GM21447 (cell line): Measurements from ENCODE around the gene CAMTA1.

Experiments used
- ATAC-seq: cut with Tn5 transposase; IDR thresholded peaks from one replicate; pipeline ENCODE4 v1.9.1; 2021; ENCODE audit not compliant: unreplicated experiment

The CAMTA1 gene

GRCh38 chr1:7421471-7422075, 636.3 kb downstream of the CAMTA1 start:
- no peak for ATAC-seq

GRCh38 chr1:7422081-7422480, 636.8 kb downstream of the CAMTA1 start:
- no peak for ATAC-seq

DNA sequence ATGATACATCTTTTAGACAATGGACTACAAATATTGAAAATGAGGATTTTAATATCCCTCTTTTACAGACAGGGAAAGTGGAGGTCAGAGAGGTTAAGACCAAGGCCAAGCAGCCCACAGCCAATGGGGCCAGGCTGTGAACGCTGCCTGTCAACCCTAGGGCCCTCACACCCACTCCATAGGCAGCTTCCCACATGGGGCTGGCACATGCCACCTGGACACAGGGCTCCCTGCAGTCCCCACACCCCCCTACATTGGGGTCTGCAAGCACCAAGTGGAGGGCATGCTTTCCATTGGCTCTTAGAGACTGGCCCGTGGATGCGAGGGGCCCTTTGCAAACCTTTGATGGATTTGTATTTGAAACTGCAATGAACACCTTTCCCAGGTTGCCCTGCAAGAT, 637.3 kb downstream of the CAMTA1 start:
- ATAC-seq = no peak

DNA sequence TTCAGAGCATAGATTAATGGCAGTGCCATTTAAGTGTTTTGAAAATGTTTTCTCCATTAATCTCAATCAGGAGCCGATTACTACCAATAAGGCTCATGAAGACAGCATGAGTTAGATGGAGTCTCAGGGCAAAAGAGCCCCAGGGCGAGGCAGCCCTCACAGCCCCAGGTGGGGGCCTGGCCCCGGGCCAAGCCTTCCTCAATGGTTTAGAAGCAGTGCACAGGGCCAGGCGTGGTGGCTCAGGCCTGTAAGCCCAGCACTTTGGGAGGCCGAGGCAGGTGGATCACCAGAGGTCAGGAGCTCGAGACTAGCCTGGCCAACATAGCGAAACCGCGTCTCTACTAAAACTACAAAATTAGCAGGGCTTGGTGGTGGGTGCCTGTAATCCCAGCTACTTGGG, 637.7 kb downstream of the CAMTA1 start:
- ATAC-seq = no peak

- no peak for ATAC-seq
Measured at GRCh38 chr1:7424352-7424890, 639.2 kb downstream of the CAMTA1 start.

DNA sequence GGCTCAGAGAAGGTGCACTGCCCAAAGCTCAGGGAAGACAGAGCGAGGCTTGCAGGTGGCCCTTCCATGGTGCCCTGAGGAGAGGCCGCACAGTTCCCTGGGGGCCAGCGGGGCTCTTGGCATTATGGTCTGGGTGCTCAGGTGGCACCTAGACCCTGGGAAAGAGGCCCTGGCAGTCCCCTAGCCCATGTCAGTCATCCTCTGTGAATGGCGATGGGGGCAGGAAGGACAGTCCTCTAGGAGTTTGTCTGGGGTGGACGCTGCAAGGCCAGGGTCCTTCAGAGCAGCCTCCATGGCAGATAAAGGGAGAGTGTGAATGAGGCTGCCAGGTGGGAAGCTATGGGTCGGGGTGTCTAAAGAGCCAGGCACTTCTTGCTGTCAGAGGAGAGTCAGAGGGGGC, 640.0 kb downstream of the CAMTA1 start:
- no peak for ATAC-seq

GRCh38 chr1:7425771-7426170, 640.5 kb downstream of the CAMTA1 start:
- ATAC-seq = no peak

GRCh38 chr1:7426780-7427604, 641.7 kb downstream of the CAMTA1 start:
- ATAC-seq = no peak

GRCh38 chr1:7427605-7428300, 642.5 kb downstream of the CAMTA1 start:
- ATAC-seq = no peak

GRCh38 chr1:7429290-7429689, 644.0 kb downstream of the CAMTA1 start:
- no peak for ATAC-seq

DNA sequence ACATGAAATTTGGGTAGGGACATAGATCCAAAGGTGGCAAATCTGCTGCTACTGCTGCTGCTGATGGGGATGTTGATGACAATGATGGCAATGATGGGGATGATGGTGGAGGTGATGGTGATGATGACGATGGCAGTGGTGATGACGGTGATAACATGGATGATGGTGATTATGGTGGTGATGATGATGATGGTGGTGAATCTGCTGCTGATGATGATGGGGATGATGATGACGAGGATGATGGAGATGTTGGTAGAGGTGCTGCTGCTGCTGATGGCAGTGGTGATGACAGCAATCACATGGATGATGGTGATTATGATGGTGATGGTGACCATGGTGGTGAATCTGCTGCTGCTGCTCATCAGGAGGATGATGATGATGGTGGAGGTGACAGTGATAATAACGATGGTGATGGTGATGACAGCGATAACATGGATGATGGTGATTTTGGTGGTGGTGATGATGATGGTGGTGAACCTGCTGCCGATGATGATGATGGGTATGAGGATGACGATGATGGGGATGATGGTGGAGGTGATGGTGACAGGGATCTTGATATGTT, 644.9 kb downstream of the CAMTA1 start:
- ATAC-seq = no peak

DNA sequence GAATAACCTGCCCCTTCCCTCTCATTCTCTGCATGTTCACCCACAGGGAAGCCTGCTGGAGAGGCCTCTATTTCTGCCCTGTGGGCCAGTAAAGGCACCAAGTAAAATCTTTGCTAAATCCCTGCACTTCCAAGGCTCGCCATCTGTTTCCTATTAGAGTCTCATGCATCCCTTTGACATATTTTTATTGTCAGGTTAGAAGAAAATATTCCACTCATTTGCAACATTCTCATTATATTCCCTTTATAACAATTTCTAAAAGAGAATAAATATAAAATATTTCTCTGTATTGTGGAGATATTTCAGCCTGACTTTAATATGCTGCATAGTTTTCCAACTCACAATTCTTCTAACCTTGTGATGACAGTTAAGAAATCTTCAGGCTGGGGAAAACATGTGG, 645.4 kb downstream of the CAMTA1 start:
- no peak for ATAC-seq

GRCh38 chr1:7432102-7432899, 647.0 kb downstream of the CAMTA1 start:
- ATAC-seq = no peak

GRCh38 chr1:7432900-7433380, 647.7 kb downstream of the CAMTA1 start:
- ATAC-seq = no peak

GRCh38 chr1:7434566-7434965, 649.3 kb downstream of the CAMTA1 start:
- no peak for ATAC-seq

DNA sequence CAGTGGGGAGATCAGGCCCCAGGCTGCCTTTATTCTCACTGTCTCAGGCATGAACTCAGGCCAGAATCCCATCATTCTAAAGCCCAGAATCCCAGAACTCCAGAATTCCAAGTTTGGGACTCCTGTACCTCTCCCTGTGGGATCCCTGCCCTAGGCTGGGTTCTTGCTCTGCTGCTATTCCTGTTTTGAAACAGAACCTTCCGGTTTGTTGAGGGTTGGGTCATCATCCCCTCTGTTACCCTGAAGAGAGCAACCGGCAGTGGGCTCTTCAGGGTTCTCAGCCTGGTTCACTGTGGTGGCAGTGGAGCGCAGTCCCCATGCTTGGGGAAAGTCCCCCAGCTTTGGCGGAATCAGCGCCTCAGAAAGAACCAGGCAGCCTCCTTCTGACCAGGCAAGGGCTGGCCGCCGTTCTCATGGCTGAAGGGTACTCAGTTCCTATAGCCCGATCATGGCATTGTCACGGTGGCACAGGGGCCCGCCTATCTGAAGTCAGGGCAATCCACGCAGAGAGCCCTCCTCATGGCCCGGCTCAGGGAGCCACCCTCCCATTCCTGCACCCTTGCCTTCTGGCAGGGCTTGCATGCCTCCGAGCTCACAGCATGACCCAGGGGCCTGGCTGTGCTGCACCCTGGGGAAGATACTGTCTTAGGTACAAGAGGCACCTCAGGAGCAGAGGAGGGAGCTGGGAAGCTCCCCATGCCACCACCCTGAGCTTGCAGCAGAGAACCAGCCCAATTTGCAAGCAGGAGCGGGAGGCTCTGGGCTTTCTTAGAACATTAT, 650.2 kb downstream of the CAMTA1 start:
- no peak for ATAC-seq

DNA sequence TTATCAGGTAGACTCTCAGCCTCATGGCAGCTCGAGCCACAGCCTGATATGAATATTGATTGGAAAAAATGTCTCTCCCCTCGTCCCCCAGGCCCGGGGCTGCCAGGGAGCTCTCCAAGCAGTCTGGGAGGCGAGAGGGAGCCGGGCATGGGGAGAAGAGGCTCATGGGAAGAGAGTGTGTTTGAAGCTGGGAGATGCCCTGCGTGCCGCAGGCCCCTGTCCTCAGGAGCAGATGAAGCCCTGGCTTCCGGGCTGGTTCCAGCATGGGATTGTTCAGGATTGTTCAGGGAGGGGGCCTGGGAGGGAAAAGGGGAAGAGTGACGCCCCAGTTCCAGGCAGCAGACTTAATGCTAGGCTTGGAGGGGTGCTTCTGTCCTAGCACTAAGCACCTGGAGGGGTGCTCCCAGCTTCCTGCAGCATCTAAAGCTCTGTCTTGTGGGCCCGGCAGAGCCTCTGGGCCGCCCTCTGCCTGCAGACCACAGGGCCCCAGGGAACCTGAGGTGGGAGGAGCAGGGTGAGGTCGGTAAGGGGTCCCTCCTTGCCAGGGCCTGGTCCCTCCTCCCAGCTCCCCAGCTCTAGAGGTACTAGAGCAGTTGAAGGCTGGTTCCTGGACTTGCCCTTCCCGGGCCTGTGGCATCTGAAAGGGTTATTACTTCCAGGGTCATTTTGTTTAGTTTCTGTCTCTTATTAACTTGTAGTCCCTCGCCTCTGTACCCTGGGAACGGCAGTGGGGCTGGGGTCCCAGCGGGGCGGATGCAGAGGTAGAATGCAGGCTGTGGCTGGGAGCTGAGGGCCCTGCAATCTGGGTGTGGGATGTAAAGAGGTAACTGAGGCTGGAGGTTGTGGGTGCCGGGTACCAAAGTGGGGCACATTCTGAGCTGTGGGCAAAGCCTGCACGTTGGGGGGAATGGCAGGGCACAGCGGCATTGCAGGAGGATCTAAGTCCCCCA, 651.1 kb downstream of the CAMTA1 start:
- no peak for ATAC-seq

DNA sequence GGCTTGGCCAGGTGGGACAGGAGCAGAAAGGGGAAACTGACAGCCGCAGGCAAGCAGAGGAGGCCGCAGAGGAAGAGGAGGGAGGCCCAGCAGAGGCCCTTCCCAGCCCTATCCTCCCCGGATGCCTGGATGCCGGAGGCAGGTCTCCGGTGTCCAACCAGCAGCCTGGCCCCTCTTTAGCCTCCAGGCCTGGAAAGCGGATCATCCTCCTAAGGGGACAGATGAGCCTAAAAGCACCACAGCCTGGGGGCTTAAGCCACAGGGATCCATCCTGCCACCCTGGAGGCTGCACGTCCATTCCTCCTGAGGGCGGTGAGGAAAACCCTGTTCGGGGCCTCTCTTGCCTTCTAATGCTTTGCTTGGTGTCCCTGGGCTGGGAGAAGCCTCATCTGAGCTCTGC, 651.8 kb downstream of the CAMTA1 start:
- no peak for ATAC-seq
